ENCODE data around the gene SLC25A26.

DNA sequence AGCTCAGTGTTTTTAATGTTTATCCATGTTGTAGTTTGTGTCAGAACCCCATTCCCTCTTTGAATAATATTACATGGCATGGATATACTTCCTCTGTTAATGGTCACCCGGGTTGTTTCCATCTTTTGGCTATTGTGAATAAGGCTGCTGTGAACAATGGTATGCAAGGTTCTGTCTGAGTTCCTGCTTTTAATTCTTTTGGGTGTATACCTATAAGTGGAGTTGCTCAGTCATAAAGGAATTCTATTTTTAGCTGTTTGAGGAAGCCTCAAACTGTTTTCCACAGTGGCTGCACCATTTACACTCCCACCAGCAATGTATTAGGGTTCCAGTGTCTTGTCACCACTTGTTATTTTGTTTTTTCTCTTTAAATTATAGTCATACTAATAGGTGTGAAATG, 99.6 kb downstream of the SLC25A26 start:
- TF ChIP-seq, protein P1, sequence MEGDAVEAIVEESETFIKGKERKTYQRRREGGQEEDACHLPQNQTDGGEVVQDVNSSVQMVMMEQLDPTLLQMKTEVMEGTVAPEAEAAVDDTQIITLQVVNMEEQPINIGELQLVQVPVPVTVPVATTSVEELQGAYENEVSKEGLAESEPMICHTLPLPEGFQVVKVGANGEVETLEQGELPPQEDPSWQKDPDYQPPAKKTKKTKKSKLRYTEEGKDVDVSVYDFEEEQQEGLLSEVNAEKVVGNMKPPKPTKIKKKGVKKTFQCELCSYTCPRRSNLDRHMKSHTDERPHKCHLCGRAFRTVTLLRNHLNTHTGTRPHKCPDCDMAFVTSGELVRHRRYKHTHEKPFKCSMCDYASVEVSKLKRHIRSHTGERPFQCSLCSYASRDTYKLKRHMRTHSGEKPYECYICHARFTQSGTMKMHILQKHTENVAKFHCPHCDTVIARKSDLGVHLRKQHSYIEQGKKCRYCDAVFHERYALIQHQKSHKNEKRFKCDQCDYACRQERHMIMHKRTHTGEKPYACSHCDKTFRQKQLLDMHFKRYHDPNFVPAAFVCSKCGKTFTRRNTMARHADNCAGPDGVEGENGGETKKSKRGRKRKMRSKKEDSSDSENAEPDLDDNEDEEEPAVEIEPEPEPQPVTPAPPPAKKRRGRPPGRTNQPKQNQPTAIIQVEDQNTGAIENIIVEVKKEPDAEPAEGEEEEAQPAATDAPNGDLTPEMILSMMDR (IDR thresholded peaks at IDR 0.05) = no peak
- TF ChIP-seq POLR2AphosphoS5 (IDR thresholded peaks at IDR 0.05) = no peak
